ENCODE results near the gene JAGN1. TPM values are rescaled to one million over a fixed set of nuclear protein-coding genes. Genes with fewer than 3 reads are reported as not detected.
"Not testable (repeated sequence)": the region's sequence is repeated elsewhere in the genome, so short reads cannot be mapped to it uniquely, and the experiment has no call there.

Gene JAGN1
- total and polyA plus RNA-seq, 4 donors: 20.7 to 43.7 (median 34.9) TPM

- Histone ChIP-seq H3K36me3 (ENCODE audit: control insufficient read depth in 4 of 4, insufficient read depth in 4 of 4, low read length in 4 of 4) (peaks cover 2 to 7% (median 6%) of the 10 kb centered on the region in 4 donors), H3K4me1 (ENCODE audit: control insufficient read depth in 5 of 5, insufficient read depth in 5 of 5, low read length in 5 of 5) (peaks cover 0 to 13% (median 2%) of the 10 kb centered on the region in 5 donors), H3K27me3 (ENCODE audit: control insufficient read depth in 3 of 3, insufficient read depth in 3 of 3, low read length in 2 of 3) (no peaks in the 10 kb centered on the region), H3K4me3 (no peak overlapping the region), H3K9ac (ENCODE audit: insufficient read depth in 1 of 2, low read length in 2 of 2) (no peak overlapping the region), H3K9me3 (ENCODE audit: control insufficient read depth in 4 of 4, insufficient read depth in 3 of 4, low read length in 3 of 4) (no peaks in the 10 kb centered on the region), H3K27ac (ENCODE audit: low read depth in 1 of 2, low read length in 1 of 2) (no peak overlapping the region)
- DNase-seq: no peak
- TF ChIP-seq, protein P1, sequence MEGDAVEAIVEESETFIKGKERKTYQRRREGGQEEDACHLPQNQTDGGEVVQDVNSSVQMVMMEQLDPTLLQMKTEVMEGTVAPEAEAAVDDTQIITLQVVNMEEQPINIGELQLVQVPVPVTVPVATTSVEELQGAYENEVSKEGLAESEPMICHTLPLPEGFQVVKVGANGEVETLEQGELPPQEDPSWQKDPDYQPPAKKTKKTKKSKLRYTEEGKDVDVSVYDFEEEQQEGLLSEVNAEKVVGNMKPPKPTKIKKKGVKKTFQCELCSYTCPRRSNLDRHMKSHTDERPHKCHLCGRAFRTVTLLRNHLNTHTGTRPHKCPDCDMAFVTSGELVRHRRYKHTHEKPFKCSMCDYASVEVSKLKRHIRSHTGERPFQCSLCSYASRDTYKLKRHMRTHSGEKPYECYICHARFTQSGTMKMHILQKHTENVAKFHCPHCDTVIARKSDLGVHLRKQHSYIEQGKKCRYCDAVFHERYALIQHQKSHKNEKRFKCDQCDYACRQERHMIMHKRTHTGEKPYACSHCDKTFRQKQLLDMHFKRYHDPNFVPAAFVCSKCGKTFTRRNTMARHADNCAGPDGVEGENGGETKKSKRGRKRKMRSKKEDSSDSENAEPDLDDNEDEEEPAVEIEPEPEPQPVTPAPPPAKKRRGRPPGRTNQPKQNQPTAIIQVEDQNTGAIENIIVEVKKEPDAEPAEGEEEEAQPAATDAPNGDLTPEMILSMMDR (IDR thresholded peaks at IDR 0.05; ENCODE audit: control extremely low read depth, extremely low read depth): no peak
- 69 to 70% methylated on average over 6 of the region's 6 CpGs for WGBS, 2 donors
- no peak for ATAC-seq (ENCODE audit: insufficient read depth, low FRiP score)
Observed at GRCh38 chr3:9846231-9846630, 44.2 kb upstream of the JAGN1 start.

DNA sequence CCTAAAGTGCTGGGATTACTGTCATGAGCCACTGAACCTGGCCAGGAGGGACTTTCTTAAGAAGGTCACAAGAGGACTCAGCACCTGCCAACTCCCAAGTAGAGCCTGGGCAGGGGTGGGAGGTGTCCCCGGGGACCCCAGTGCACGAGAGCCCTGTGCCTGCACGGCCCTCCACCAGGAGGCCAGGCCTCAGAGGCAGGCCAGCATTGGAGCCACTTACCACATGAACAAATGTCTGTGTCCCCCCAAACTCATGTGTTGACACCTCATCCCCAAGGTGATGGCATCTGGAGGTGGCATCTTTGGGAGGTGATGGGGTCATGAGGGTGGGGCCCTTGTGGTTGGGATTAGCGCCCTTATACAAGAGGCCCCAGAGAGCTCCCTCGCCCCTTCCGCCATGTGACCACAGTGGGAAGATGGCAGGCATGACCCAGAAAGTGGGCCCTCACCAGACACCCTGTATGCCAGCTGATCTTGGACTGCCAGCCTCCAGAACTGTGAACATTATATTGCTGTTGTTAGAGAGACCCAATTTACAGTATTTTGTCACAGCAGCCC lies 43.4 kb upstream of the JAGN1 start:
- DNase-seq (no peak), ATAC-seq (ENCODE audit: insufficient read depth, low FRiP score) (no peak)
- Histone ChIP-seq H3K27ac (ENCODE audit: low read depth in 1 of 2, low read length in 1 of 2) (no peak overlapping the region), H3K27me3 (ENCODE audit: control insufficient read depth in 3 of 3, insufficient read depth in 3 of 3, low read length in 2 of 3) (no peaks in the 10 kb centered on the region), H3K9ac (ENCODE audit: insufficient read depth in 1 of 2, low read length in 2 of 2) (no peak overlapping the region), H3K9me3 (ENCODE audit: control insufficient read depth in 4 of 4, insufficient read depth in 3 of 4, low read length in 3 of 4) (no peaks in the 10 kb centered on the region), H3K4me1 (ENCODE audit: control insufficient read depth in 5 of 5, insufficient read depth in 5 of 5, low read length in 5 of 5) (peaks cover 0 to 13% (median 2%) of the 10 kb centered on the region in 5 donors), H3K36me3 (ENCODE audit: control insufficient read depth in 4 of 4, insufficient read depth in 4 of 4, low read length in 4 of 4) (no peaks in the 10 kb centered on the region), H3K4me3 (no peak overlapping the region)
- TF ChIP-seq, protein P1 (IDR thresholded peaks at IDR 0.05; ENCODE audit: control extremely low read depth, extremely low read depth): no peak
- 93 to 98% methylated on average over 6 of the region's 6 CpGs for WGBS, 2 donors

DNA sequence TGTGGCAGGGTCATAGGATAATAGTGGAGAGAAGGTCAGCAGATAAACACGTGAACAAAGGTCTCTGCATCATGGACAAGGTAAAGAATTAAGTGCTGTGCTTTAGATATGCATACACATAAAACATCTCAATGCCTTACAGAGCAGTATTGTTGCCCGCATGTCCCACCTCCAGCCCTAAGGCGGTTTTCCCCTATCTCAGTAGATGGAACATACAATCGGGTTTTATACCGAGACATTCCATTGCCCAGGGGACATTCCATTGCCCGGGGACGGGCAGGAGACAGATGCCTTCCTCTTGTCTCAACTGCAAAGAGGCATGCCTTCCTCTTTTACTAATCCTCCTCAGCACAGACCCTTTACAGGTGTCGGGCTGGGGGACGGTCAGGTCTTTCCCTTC lies 42.5 kb upstream of the JAGN1 start:
- not testable (repeated sequence) for H3K27ac ChIP-seq (ENCODE audit: low read depth in 1 of 2, low read length in 1 of 2); H3K36me3 ChIP-seq (ENCODE audit: control insufficient read depth in 4 of 4, insufficient read depth in 4 of 4, low read length in 4 of 4); H3K9ac ChIP-seq (ENCODE audit: insufficient read depth in 1 of 2, low read length in 2 of 2); H3K27me3 ChIP-seq (ENCODE audit: control insufficient read depth in 3 of 3, insufficient read depth in 3 of 3, low read length in 2 of 3); ATAC-seq (ENCODE audit: insufficient read depth, low FRiP score); H3K4me1 ChIP-seq (ENCODE audit: control insufficient read depth in 5 of 5, insufficient read depth in 5 of 5, low read length in 5 of 5); H3K9me3 ChIP-seq (ENCODE audit: control insufficient read depth in 4 of 4, insufficient read depth in 3 of 4, low read length in 3 of 4); H3K4me3 ChIP-seq; DNase-seq
- WGBS, 2 donors: 57 to 60% methylated on average over 9 of the region's 9 CpGs

DNA sequence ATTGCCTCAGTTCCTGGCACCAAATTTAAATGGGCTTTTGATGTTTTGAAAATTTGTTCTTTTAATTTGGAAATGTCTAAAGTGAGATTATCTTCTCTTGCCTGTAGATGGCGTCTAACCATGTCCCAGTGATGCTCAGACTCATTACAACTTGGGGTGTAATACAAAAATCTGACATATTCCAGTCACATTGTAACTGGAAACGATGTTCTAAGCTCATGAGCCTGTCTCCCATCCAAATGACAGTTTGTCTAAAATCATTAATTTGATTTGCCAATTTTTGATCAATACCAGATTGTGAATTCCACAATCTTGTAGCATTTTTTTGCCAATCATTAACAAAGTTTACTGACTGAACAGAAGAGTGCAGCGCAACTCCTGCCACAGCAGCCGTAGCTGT lies 41.5 kb upstream of the JAGN1 start:
- H3K9ac ChIP-seq (ENCODE audit: insufficient read depth in 1 of 2, low read length in 2 of 2); ATAC-seq (ENCODE audit: insufficient read depth, low FRiP score); H3K9me3 ChIP-seq (ENCODE audit: control insufficient read depth in 4 of 4, insufficient read depth in 3 of 4, low read length in 3 of 4); H3K4me1 ChIP-seq (ENCODE audit: control insufficient read depth in 5 of 5, insufficient read depth in 5 of 5, low read length in 5 of 5); H3K4me3 ChIP-seq; H3K27me3 ChIP-seq (ENCODE audit: control insufficient read depth in 3 of 3, insufficient read depth in 3 of 3, low read length in 2 of 3); H3K36me3 ChIP-seq (ENCODE audit: control insufficient read depth in 4 of 4, insufficient read depth in 4 of 4, low read length in 4 of 4); H3K27ac ChIP-seq (ENCODE audit: low read depth in 1 of 2, low read length in 1 of 2): not testable (repeated sequence)
- 42 to 43% methylated on average over 4 of the region's 4 CpGs for WGBS, 2 donors
- peak in 2 of 3 donors; percentile 42 to 50 for DNase-seq
- TF ChIP-seq, protein P1 (IDR thresholded peaks at IDR 0.05; ENCODE audit: control extremely low read depth, extremely low read depth): peak; percentile 8

- not testable (repeated sequence) for H3K9me3 ChIP-seq (ENCODE audit: control insufficient read depth in 4 of 4, insufficient read depth in 3 of 4, low read length in 3 of 4); H3K36me3 ChIP-seq (ENCODE audit: control insufficient read depth in 4 of 4, insufficient read depth in 4 of 4, low read length in 4 of 4); H3K4me1 ChIP-seq (ENCODE audit: control insufficient read depth in 5 of 5, insufficient read depth in 5 of 5, low read length in 5 of 5); H3K27me3 ChIP-seq (ENCODE audit: control insufficient read depth in 3 of 3, insufficient read depth in 3 of 3, low read length in 2 of 3); H3K9ac ChIP-seq (ENCODE audit: insufficient read depth in 1 of 2, low read length in 2 of 2); H3K4me3 ChIP-seq; DNase-seq; ATAC-seq (ENCODE audit: insufficient read depth, low FRiP score); H3K27ac ChIP-seq (ENCODE audit: low read depth in 1 of 2, low read length in 1 of 2)
- WGBS, 2 donors: 88 to 93% methylated on average over 6 of the region's 6 CpGs
Observed at GRCh38 chr3:9851383-9851782, 39.0 kb upstream of the JAGN1 start.

- H3K36me3 ChIP-seq (ENCODE audit: control insufficient read depth in 4 of 4, insufficient read depth in 4 of 4, low read length in 4 of 4); H3K9me3 ChIP-seq (ENCODE audit: control insufficient read depth in 4 of 4, insufficient read depth in 3 of 4, low read length in 3 of 4); H3K4me3 ChIP-seq; H3K4me1 ChIP-seq (ENCODE audit: control insufficient read depth in 5 of 5, insufficient read depth in 5 of 5, low read length in 5 of 5); ATAC-seq (ENCODE audit: insufficient read depth, low FRiP score); H3K9ac ChIP-seq (ENCODE audit: insufficient read depth in 1 of 2, low read length in 2 of 2); DNase-seq; H3K27ac ChIP-seq (ENCODE audit: low read depth in 1 of 2, low read length in 1 of 2); H3K27me3 ChIP-seq (ENCODE audit: control insufficient read depth in 3 of 3, insufficient read depth in 3 of 3, low read length in 2 of 3): not testable (repeated sequence)
- WGBS, 2 donors: 61 to 72% methylated on average over 6 of the region's 6 CpGs
Observed at GRCh38 chr3:9851926-9852325, 38.5 kb upstream of the JAGN1 start.

All from lung (tissue), 12 donors.